Body of pancreas (tissue), 4 donors: Measurements from ENCODE around the gene BAHCC1. TPM values are rescaled to one million over a fixed set of nuclear protein-coding genes. Genes with fewer than 3 reads are reported as not detected.
A peak's percentile ranks its signal among the peaks of the same experiment; 100 is the strongest.

Experiments used
- ATAC-seq: fragments of 150-250 bp; one replicate; pipeline ENCODE4 v1.9.1; 2016
- DNase-seq, 4 donors: peaks; one replicate each; pipeline ENCODE4 v3.0.0-alpha.2; 2019
- H3K27ac ChIP-seq, 4 donors: fragments of 200-600 bp; sonication (generic); 1 replicate in 3 of 4; 2 replicates in 1 of 4; pipeline versions ENCODE4 v1.5.1 to v1.6.1; 2016 to 2019; ENCODE audit warnings: mild to moderate bottlenecking in 1 of 4, mixed read lengths in 1 of 4, moderate library complexity in 1 of 4
- H3K27me3 ChIP-seq, 2 donors: fragments of 200-600 bp; sonication (generic); one replicate each; pipeline ENCODE4 v1.6.0; 2016; ENCODE audit warnings: mild to moderate bottlenecking in 1 of 2
- H3K36me3 ChIP-seq, 2 donors: fragments of 200-600 bp; sonication (generic); replicated peaks in 1 of 2; 2 replicates each; pipeline ENCODE4 v1.5.1; 2016; ENCODE audit warnings: low read depth in 2 of 2; ENCODE audit not compliant: insufficient read depth in 1 of 2
- H3K4me1 ChIP-seq: fragments of 200-600 bp; sonication (generic); one replicate; pipeline ENCODE4 v1.6.0; 2016
- H3K4me3 ChIP-seq, 2 donors: fragments of 200-600 bp; sonication (generic); 1 replicate in 1 of 2; 2 replicates in 1 of 2; pipeline ENCODE4 v1.5.1; 2016 to 2019
- H3K9me3 ChIP-seq, 3 donors: fragments of 200-600 bp; sonication (generic); 1 replicate in 2 of 3; 2 replicates in 1 of 3; pipeline ENCODE4 v1.5.1; 2016
- POLR2A ChIP-seq, 3 donors: fragments of 450-650 bp; IDR thresholded peaks; one replicate each; pipeline ENCODE4 v1.6.1; 2016; ENCODE audit warnings: antibody characterized with exemption in 3 of 3, mild to moderate bottlenecking in 2 of 3
- WGBS, 2 donors: methylation state at CpG; one replicate each; pipeline ENCODE4 v1.1.5; 2017; 5-methylcytosine and 5-hydroxymethylcytosine counted together
- intact Hi-C: fragments of 100-400 bp; cut with DNase I; formaldehyde crosslinking; loops from one replicate; pipeline ENCODE4 v1.15.1; 2023
- total RNA-seq, 2 donors: library from RNA; depleted of rRNA; stranded (reverse); fragments of >200 nt; gene quantifications; one replicate each; pipeline ENCODE4 v1.1.0, GENCODE V29; 2016
- TF ChIP-seq, protein P1 (sequence below), 7 experiments: fragments of 450-650 bp in 4 of 7; fragments of 200-600 bp in 3 of 7; sonication (generic) in 3 of 7; IDR thresholded peaks; one replicate each; pipeline ENCODE4 v1.5.1; 2016 to 2019; ENCODE audit warnings: antibody characterized with exemption in 7 of 7

The BAHCC1 gene
- total RNA-seq, 2 donors from 2014 or later: 5.7 to 14.8 TPM

- no peak for TF ChIP-seq POLR2A (IDR thresholded peaks at IDR 0.05)
- TF ChIP-seq, protein P1, sequence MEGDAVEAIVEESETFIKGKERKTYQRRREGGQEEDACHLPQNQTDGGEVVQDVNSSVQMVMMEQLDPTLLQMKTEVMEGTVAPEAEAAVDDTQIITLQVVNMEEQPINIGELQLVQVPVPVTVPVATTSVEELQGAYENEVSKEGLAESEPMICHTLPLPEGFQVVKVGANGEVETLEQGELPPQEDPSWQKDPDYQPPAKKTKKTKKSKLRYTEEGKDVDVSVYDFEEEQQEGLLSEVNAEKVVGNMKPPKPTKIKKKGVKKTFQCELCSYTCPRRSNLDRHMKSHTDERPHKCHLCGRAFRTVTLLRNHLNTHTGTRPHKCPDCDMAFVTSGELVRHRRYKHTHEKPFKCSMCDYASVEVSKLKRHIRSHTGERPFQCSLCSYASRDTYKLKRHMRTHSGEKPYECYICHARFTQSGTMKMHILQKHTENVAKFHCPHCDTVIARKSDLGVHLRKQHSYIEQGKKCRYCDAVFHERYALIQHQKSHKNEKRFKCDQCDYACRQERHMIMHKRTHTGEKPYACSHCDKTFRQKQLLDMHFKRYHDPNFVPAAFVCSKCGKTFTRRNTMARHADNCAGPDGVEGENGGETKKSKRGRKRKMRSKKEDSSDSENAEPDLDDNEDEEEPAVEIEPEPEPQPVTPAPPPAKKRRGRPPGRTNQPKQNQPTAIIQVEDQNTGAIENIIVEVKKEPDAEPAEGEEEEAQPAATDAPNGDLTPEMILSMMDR (IDR thresholded peaks at IDR 0.05): no peak
- WGBS, 2 donors: 84 to 90% methylated on average over 18 to 20 of the region's 20 CpGs
- Histone ChIP-seq H3K4me3 (no peak overlapping the region), H3K27me3 (no peaks in the 10 kb centered on the region), H3K4me1 (peaks cover 43% of the 10 kb centered on the region), H3K27ac (no peak overlapping the region), H3K9me3 (no peaks in the 10 kb centered on the region), H3K36me3 (no peaks in the 10 kb centered on the region)
- intact Hi-C loops: loop anchor here (5.0 to 10.0 kb wide), 3 partner anchors 75 to 227 kb away; no protein-coding TSS in a partner anchor
- no peak for ATAC-seq
- DNase-seq: no peak
These were observed 84.2 kb downstream of the BAHCC1 start for GRCh38 chr17:81479175-81480071.

DNA sequence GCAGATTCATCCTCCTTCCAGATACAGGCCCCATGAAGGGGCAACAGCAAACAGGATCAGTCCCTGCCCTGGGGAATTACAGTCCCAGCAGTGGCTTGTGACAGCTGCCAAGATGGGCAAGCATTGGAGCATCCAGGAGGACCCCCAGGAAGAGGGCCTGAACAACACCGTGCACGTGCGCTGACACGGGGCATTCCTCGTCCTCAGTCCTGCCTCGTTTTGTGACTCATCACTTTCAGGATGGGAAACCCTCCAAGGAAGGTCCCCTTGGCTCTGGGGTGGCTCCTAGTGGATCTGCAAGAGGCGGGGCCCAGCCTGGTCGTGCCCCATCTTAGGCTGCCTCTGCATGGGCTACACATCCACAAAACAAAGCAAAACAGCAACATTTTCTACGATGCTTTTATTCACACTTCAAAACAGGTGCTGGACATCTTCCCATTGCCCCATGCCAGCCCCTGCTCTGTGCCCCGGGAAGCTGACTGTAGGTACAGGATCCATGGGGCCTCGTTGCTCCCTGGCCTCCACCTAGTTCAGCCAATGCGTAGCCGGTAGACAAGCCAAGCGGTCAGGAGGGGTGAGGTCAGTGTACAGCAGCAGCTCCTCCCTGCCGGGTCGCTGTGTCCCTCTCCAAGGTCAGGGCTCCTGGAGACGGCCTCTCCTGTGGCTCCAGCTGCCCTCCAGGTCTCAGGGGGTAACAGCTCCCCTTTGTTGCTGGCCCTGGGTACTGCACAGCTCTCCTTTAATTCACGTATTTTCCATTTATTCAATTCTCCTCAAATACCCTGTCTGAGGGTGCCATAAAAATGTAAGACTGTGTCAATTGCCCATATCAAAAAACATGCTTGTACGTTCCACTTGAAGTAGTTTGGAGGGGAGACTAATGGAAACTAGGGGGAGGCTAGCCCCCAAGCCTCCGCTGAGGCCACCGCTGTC, 85.1 kb downstream of the BAHCC1 start:
- Histone ChIP-seq H3K4me1 (peaks cover 46% of the 10 kb centered on the region), H3K4me3 (no peak overlapping the region), H3K27me3 (no peaks in the 10 kb centered on the region), H3K27ac (no peak overlapping the region), H3K9me3 (no peaks in the 10 kb centered on the region), H3K36me3 (no peaks in the 10 kb centered on the region)
- TF ChIP-seq, protein P1 (IDR thresholded peaks at IDR 0.05): no peak
- TF ChIP-seq POLR2A (IDR thresholded peaks at IDR 0.05): no peak
- intact Hi-C loops: loop anchor here (5.0 to 10.0 kb wide), 2 partner anchors 196 to 228 kb away; no protein-coding TSS in a partner anchor
- WGBS, 2 donors: 57 to 64% methylated on average over 15 to 21 of the region's 21 CpGs
- DNase-seq (peak in 3 of 4 donors; percentile 27 to 43 (median 38)), ATAC-seq (no peak)

GRCh38 chr17:81481073-81481799, 86.0 kb downstream of the BAHCC1 start:
- no peak overlapping the region for H3K4me3 ChIP-seq
- TF ChIP-seq, protein P1 (IDR thresholded peaks at IDR 0.05): no peak
- no peak for TF ChIP-seq POLR2A (IDR thresholded peaks at IDR 0.05)
- WGBS, 2 donors: 21 to 76% methylated on average over 18 to 42 of the region's 94 CpGs
- H3K27me3 ChIP-seq: no peaks in the 10 kb centered on the region
- H3K4me1 ChIP-seq: peaks cover 46% of the 10 kb centered on the region
- ATAC-seq (peak; percentile 43), DNase-seq (peak; percentile 44 to 62 (median 60))
- H3K9me3 ChIP-seq: no peaks in the 10 kb centered on the region
- intact Hi-C loops: loop anchor here (5.0 to 10.0 kb wide), 2 partner anchors 196 to 229 kb away; no protein-coding TSS in a partner anchor
- no peak overlapping the region for H3K27ac ChIP-seq
- no peaks in the 10 kb centered on the region for H3K36me3 ChIP-seq

GRCh38 chr17:81481815-81482505, 86.7 kb downstream of the BAHCC1 start:
- intact Hi-C loops: loop anchor here (5.0 to 10.0 kb wide), 2 partner anchors 197 to 230 kb away; no protein-coding TSS in a partner anchor
- no peaks in the 10 kb centered on the region for H3K27me3 ChIP-seq
- no peak for TF ChIP-seq POLR2A (IDR thresholded peaks at IDR 0.05)
- WGBS, 2 donors: 81 to 82% methylated on average over 7 to 17 of the region's 18 CpGs
- H3K4me1 ChIP-seq: peaks cover 46% of the 10 kb centered on the region
- DNase-seq (no peak), ATAC-seq (no peak)
- H3K36me3 ChIP-seq: no peaks in the 10 kb centered on the region
- no peak overlapping the region for H3K27ac ChIP-seq
- H3K4me3 ChIP-seq: no peak overlapping the region
- H3K9me3 ChIP-seq: no peaks in the 10 kb centered on the region
